ENCODE measurements around the gene FUT8.

DNA sequence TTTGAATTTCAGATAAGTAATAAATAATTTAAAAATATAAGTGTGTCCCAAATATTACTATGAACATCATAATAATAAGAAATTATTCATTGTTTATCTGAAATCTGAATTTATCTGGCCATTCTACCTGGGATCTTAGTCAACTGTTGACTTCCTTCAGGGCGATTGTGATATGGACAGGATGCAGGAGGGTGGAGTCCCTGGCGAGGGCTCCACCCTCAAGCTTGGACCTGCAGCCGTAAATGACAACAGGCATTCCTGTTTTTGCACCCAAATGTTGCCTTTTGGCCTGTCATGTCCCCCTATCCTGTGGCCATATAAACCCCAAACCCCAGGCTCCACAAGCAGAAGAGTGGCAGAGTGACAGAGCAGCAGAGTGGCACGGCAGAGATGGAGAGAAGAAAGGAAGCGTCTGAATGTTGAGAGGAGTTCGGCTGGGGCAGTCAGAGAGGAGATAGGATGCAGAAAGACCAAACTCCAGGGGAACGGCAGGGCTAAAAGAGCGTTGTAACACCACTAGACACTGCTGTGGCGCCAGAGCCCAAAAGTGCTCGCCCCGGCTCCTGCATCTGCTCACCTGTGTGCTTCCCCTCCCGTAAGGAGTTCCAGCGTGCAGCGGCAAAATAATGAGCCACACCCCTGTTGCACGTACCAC, 39.4 kb upstream of the FUT8 start:
- TF ChIP-seq EZH2 (IDR thresholded peaks at IDR 0.05; ENCODE audit: borderline replicate concordance) = no peak
- TF ChIP-seq CTCF (IDR thresholded peaks at IDR 0.05; ENCODE audit: poor library complexity) = no peak

Data from hepatocyte (in vitro differentiated cells).